GM12878 (cell line): ENCODE data around the gene ADAMTSL4. TPM values are rescaled to one million over a fixed set of nuclear protein-coding genes. Genes with fewer than 3 reads are reported as not detected.
A peak's percentile ranks its signal among the peaks of the same experiment; 100 is the strongest.

Source experiments
- CBFB ChIP-seq: IDR thresholded peaks from 2 replicates; pipeline ENCODE4 v1.6.1; 2016; ENCODE audit warnings: antibody characterized with exemption, low read depth
- CEBPB ChIP-seq, 2 experiments: fragments of 150-350 bp in 1 of 2; IDR thresholded peaks; 2 replicates each; pipeline ENCODE4 v1.6.1; 2012 to 2014; ENCODE audit warnings: low read depth in 2 of 2, low read length in 2 of 2, borderline replicate concordance in 1 of 2, inconsistent platforms in 1 of 2
- CHD4 ChIP-seq: fragments of 200-600 bp; sonication (generic); IDR thresholded peaks from 2 replicates; pipeline ENCODE4 v1.6.1; 2016; ENCODE audit warnings: mild to moderate bottlenecking
- CUX1 ChIP-seq: IDR thresholded peaks from 2 replicates; pipeline ENCODE4 v1.6.1; 2012; ENCODE audit warnings: improper control_type of control experiment, low read depth, low read length; ENCODE audit not compliant: insufficient replicate concordance
- EZH2 ChIP-seq: IDR thresholded peaks from 2 replicates; pipeline ENCODE4 v1.6.1; 2012; ENCODE audit warnings: low read depth, mild to moderate bottlenecking, control low read depth, inconsistent platforms, low read length, borderline replicate concordance; ENCODE audit not compliant: control insufficient read depth
- KLF5 ChIP-seq: fragments of 450-650 bp; IDR thresholded peaks from 2 replicates; pipeline ENCODE4 v1.6.1; 2014; ENCODE audit warnings: mild to moderate bottlenecking; ENCODE audit not compliant: partially characterized antibody
- MLLT1 ChIP-seq: fragments of 450-650 bp; IDR thresholded peaks from 2 replicates; pipeline ENCODE4 v1.6.1; 2016; ENCODE audit warnings: mild to moderate bottlenecking
- NRF1 ChIP-seq: conservative IDR thresholded peaks from 2 replicates; pipeline ENCODE4 v1.6.1; 2011; ENCODE audit warnings: mild to moderate bottlenecking, low read depth, low read length, improper control_type of control experiment
- SMAD1 ChIP-seq: fragments of 450-650 bp; IDR thresholded peaks from 2 replicates; pipeline ENCODE4 v1.6.1; 2018; ENCODE audit warnings: mild to moderate bottlenecking, low read depth; ENCODE audit not compliant: partially characterized antibody
- SMAD5 ChIP-seq: IDR thresholded peaks from 2 replicates; pipeline ENCODE4 v1.6.1; 2016; ENCODE audit warnings: antibody characterized with exemption, low read depth
- ZBTB33 ChIP-seq: fragments of 450-650 bp; IDR thresholded peaks from 2 replicates; pipeline ENCODE4 v1.6.1; 2017; ENCODE audit warnings: mild to moderate bottlenecking
- ZBTB4 ChIP-seq: fragments of 450-650 bp; formaldehyde crosslinking; IDR thresholded peaks from 2 replicates; pipeline ENCODE4 v1.4.0; 2022; ENCODE audit warnings: mild to moderate bottlenecking, moderate library complexity
- polyA plus RNA-seq, 11 experiments: library from polyadenylated mRNA; depleted of rRNA in 4 of 11; unstranded in 6 of 11; stranded (reverse) in 5 of 11; fragments of >200 nt; fragmentation: Nextera tagmentation in 4 of 11; fragmentation: Illumina TruSeq in 1 of 11; extraction: Ambion mirVana in 4 of 11; extraction: Trizol in 1 of 11; gene quantifications; 1 replicate in 1 of 11; 2 replicates in 10 of 11; pipeline versions ENCODE4 v1.2.1 to v1.2.3, GENCODE V29; 2011 to 2016; ENCODE audit warnings: inconsistent platforms in 2 of 11, missing spikeins in 2 of 11, low read depth in 1 of 11
- total RNA-seq, 4 experiments: library from RNA; depleted of rRNA in 3 of 4; stranded (reverse); fragments of >200 nt in 3 of 4; fragmentation: Illumina TruSeq in 1 of 4; extraction: Trizol in 1 of 4; gene quantifications; 2 replicates each; pipeline versions ENCODE4 v1.2.1 to v1.2.3, GENCODE V29; 2013 to 2021

ADAMTSL4 gene
- total and polyA plus RNA-seq, 10 of the 15 experiments (the other 5 are each of a cell fraction or from before 2014, with no cell fraction given) = 0.04 to 0.15 (median 0.05) TPM; not detected in 5

- no peak for TF ChIP-seq CUX1
- no peak for TF ChIP-seq ZBTB4 (CRISPR knock-in tag)
- TF ChIP-seq MLLT1 = peak; percentile 46; the same call in 1 of the 2 replicates
- TF ChIP-seq SMAD5 = no peak
- no peak for TF ChIP-seq KLF5
- TF ChIP-seq SMAD1 = no peak
- TF ChIP-seq NRF1 = no peak
- TF ChIP-seq ZBTB33 = no peak
- TF ChIP-seq CBFB = peak; percentile 65; the same call in 1 of the 2 replicates
- TF ChIP-seq EZH2 = no peak
- TF ChIP-seq CHD4 = no peak
- no peak for TF ChIP-seq CEBPB (IDR thresholded peaks at IDR 0.05; ENCODE audit: borderline replicate concordance in 1 of 2, low read depth in 2 of 2, low read length in 2 of 2)
Measured at GRCh38 chr1:150563340-150564038, 14.3 kb downstream of the ADAMTSL4 start (continued).
